HG03095 (cell line): ENCODE data around the gene USP14.

Experiments used
- ATAC-seq: cut with Tn5 transposase; IDR thresholded peaks from one replicate; pipeline ENCODE4 v1.9.1; 2021; ENCODE audit warnings: moderate library complexity; ENCODE audit not compliant: unreplicated experiment

Gene USP14

GRCh38 chr18:159037-159652 is 788 bp downstream of the USP14 start:
- no peak for ATAC-seq

- ATAC-seq = no peak
These were observed 1.6 kb downstream of the USP14 start for GRCh38 chr18:159933-160332.

- no peak for ATAC-seq
These were observed 2.6 kb downstream of the USP14 start for GRCh38 chr18:160831-161570.

GRCh38 chr18:172361-172760 is 14.0 kb downstream of the USP14 start:
- ATAC-seq = no peak

GRCh38 chr18:179499-179898 is 21.1 kb downstream of the USP14 start:
- no peak for ATAC-seq

GRCh38 chr18:181711-182110 is 23.4 kb downstream of the USP14 start:
- ATAC-seq = no peak

GRCh38 chr18:183769-184168 is 25.4 kb downstream of the USP14 start:
- ATAC-seq = no peak

GRCh38 chr18:189254-189653 is 30.9 kb downstream of the USP14 start:
- no peak for ATAC-seq

GRCh38 chr18:191725-192124 is 33.4 kb downstream of the USP14 start:
- ATAC-seq = no peak

GRCh38 chr18:192801-193200 is 34.4 kb downstream of the USP14 start:
- ATAC-seq = no peak

GRCh38 chr18:195651-196050 is 37.3 kb downstream of the USP14 start:
- no peak for ATAC-seq

GRCh38 chr18:199214-199613 is 40.9 kb downstream of the USP14 start:
- ATAC-seq = no peak

GRCh38 chr18:199768-200167 is 41.4 kb downstream of the USP14 start:
- ATAC-seq = no peak

- ATAC-seq = no peak
These were observed 51.7 kb downstream of the USP14 start for GRCh38 chr18:210075-210474.

GRCh38 chr18:210733-211132 is 52.4 kb downstream of the USP14 start:
- ATAC-seq = no peak

GRCh38 chr18:211582-211981 is 53.2 kb downstream of the USP14 start:
- ATAC-seq = no peak

- ATAC-seq = no peak
These were observed 54.4 kb downstream of the USP14 start for GRCh38 chr18:212780-213179.

- no peak for ATAC-seq
These were observed 55.1 kb downstream of the USP14 start for GRCh38 chr18:213505-213904.

GRCh38 chr18:213966-214365 is 55.6 kb downstream of the USP14 start:
- ATAC-seq = no peak

- no peak for ATAC-seq
These were observed 57.2 kb downstream of the USP14 start for GRCh38 chr18:215448-216010.

GRCh38 chr18:217532-218336 is 59.4 kb downstream of the USP14 start:
- no peak for ATAC-seq

GRCh38 chr18:220708-221107 is 62.4 kb downstream of the USP14 start:
- no peak for ATAC-seq
